Retina (tissue), 1 donor: ENCODE results near the gene IL12RB1.

ENCODE experiments used
- DNase-seq: peaks from one replicate; pipeline ENCODE4 v3.0.0-alpha.2; 2016

IL12RB1 gene

DNA sequence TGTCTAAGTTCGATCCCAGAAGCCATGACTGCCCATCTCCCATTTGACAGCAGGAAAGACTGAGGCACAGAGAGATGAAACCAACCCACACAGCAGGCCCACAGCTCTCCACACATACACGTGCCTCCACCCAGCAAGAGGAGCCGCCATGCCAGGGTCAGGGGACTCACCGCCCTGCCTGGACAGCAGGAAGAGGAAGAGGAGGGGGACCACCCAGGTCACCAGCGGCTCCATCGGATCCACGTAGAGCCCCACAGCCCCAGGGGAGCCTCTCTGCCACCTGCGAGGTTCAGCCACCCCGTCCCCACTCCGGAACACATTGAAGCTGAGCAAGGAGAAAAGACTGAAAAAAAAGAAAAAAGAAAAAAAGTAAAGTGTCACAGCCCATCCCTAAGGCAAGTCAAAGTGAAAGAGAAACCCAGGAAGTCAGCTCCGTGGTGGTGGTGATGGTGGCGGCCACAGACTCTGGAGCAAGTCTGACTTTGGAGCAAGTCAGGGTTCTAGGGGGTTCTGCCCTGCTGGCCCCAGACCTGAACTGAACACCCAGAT, at the start of gene IL12RB1:
IL12RB1 (minus strand) TSS at position 345 of the 549 bp plus-strand sequence; CDS start at position 234, 111 bp downstream.
- DNase-seq, result no peak

DNA sequence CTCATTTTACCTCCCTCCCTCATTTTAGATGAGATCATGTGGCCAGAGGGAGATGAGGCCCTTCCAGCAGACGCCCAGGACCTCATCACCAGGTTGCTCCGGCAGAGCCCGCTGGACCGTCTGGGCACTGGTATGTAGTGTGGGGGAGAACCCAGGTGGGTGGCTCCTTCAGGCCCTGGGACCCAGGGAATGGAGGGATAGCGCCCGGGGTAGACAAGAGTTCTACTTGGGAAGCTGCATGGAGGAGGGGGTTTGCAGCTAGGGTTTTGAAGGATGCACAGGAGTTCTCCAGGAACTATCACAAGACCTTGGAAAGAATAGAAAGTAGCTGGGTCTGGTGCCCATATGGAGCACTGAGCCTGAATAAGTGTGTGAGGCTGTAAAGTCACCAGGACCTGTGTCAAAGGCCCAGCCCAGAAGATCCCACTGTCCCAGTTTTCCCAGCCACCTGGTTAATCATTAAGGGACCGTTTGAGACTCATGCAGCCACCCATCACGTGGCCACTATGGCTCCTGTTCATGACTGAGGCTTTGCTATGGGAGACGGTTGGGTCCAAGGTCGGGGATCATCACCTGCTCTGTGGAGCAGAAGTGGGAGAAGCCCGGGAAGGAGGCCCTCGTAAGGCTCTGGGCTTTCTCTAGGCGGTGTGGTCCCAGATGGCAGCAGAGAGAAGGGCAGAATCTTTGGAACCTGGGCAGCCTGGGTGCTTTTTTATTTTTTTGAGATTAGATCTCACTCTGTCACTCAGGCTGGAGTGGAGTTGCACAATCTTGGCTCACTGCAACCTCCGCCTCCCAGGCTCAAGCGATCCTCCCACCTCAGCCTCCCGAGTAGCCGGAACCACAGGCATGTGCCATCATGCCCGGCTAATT, 49.2 kb upstream of the IL12RB1 start:
- no peak for DNase-seq

DNA sequence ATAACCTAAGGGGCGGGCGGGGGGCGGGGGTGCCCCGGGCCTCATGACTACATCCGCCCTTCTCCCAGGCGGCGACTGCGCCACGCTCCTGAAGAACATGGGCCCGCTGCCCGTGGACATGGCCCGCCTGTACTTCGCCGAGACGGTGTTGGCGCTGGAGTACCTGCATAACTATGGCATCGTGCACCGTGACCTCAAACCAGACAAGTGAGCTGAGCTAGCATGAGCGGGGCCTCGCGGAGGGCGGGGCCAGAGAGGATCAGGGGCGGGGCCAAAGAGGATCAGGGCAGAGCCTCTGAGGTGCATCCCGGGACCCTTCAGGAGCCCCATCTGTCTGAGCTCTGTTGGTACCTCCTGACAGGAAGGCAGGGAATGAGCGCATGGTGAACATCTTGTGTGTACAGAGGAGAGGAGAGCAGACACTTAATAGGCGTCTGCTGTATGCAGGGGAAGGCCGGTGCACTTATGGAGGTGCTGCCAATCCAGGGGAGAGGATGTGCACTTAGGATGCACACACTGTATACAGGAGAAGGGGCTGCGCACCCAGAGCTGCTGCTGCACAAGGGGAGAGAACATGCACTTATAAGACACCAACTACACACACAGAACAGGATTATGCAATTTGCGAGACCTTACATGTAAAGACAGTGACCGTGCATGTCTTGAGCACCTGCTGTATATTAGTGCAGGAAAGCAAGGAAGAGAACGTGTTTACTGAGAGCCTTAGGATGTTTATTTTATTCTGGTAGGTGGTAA, 45.3 kb upstream of the IL12RB1 start:
- DNase-seq, result no peak

DNA sequence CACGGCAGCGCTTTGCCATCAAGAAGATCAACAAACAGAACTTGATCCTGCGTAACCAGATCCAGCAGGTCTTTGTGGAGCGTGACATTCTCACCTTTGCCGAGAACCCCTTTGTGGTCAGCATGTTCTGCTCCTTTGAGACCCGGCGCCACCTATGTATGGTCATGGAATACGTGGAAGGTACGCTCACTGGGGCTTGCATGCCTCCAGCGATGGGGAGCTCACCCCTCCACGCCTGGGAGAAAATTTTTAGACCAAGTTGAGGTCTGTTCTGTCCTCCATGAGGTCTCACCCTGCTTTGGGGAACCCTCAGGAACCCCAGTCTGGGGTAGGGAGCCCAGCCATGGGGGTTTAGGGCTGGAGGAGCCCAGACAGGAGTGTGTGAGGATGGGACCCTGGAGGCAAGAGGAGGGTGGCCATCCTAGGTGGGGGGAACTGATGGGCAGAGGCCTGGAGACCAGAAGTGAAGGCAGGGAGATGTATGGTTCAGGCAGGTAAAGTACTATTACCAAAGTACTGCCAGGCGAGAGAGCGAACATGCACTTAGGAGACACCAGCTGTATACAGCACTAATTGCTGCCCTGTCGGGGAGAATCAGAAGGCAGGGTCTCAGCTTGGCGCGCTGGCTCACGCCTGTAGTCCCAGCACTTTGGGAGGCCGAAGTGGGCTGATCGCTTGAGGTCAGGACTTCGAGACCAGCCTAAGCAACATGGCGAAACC, 43.9 kb upstream of the IL12RB1 start:
- no peak for DNase-seq

DNA sequence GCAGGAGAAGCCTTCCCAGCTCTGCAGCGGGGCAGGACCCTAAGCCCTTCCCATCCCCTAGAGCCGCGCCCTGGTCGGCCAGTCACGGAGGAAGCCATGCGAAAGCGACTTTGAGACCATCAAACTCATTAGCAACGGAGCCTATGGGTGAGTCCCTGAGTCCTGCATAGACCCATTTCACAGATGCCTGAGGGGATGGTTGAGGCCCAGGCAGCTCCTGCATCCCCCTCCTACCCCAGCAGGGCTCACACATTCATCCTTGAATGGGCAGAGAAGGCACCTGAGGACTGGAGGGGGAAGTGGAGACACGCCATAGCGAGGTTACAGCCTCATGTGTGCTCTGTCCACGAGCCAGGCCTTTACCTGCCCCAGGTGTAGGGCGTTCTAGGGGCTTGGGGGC, 42.1 kb upstream of the IL12RB1 start:
- DNase-seq, result no peak

DNA sequence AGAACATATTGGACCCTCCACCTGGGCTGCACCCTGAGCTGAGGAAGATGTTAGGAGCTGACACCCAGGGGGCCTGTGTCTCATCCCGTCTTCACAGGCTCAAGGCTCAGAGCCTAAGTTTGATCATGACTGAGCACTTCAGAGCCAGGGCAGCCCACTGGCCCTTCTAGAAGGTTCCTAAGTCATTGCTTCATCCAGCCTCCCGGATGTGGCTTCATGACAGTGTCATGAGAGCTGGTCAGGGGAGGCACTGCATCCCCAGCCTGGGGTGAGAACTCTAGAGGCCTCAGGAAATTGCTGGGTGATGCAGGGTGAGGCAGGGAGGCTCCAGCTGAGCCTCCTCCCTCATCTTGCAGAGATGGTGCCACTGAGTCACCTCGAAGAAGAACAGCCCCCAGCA, 41.3 kb upstream of the IL12RB1 start:
- DNase-seq, result no peak

DNA sequence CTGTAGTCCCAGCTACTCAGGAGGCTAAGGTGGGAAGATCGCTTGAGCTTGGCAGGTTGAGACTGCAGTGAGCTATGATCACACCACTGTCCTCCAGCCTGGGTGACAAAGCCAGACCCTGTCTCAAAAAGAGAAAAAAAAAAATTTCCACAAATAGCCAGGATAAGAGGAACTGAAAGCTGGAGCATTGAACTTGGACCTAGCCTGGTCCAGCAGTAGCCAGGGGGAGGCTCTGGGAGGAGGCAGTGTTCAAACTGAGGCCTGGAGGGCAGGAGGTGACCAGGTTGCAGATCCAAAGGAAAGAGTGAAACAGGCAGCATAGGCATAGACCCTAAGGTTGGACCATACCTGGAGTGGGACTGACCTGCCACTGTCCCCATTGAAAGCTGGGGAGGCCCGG, 39.4 kb upstream of the IL12RB1 start:
- DNase-seq, result no peak

DNA sequence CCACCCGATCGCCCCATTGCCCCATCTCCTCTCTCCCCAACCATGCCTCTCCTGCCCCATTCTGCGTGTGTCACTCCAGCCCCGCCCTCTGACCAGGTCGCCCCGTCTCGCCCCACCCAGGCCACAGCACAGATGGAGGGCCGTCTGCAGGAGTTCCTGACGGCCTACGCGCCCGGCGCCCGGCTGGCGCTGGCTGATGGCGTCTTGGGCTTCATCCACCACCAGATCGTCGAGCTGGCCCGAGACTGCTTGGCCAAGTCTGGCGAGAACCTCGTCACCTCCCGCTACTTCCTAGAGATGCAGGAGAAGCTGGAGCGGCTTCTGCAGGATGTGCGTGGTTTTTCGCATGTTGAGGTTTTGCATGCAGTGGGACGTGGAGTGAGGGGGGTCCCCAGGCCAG, 37.1 kb upstream of the IL12RB1 start:
- no peak for DNase-seq

DNA sequence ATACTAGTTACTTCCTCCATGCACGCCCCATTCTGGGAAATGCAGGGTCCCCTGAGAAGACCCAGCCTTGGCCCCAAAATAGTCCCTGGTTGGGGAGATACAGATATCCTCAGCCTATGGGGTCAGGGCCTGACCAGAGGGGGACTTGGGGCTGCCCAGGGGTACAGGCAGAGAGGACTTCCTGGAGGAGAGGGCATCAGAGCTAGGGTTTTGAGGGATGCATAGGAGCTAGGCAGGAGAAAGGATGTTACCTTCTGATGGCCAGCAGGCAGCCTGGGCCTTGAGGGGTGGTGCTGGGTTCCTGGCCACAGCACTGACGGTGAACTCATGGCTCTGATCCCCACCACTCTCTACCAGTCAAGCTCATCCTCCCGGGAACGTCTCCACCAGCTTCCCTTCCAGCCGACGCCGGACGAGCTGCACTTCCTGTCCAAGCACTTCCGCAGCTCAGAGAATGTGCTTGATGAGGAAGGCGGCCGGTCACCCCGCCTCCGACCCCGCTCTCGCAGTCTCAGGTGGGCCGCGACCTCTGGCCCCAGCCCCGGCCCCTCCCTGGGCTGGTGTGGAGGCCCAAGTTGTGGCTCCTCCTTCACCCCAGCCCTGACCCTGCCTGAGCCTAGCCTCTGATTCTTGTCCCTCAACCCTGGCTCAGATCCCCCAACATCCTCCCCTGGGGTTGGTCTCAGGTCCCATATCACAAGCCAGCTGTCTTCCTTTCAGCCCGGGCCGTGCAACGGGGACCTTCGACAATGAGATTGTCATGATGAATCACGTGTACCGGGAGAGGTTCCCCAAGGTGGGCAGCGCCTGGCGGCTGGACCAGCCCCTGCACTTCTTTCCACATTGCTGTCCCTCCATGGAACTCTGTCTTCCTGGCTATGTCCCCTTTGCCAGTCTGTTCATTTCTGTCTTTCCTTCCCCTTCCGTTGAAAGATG, 36.4 kb upstream of the IL12RB1 start:
- DNase-seq, result no peak

DNA sequence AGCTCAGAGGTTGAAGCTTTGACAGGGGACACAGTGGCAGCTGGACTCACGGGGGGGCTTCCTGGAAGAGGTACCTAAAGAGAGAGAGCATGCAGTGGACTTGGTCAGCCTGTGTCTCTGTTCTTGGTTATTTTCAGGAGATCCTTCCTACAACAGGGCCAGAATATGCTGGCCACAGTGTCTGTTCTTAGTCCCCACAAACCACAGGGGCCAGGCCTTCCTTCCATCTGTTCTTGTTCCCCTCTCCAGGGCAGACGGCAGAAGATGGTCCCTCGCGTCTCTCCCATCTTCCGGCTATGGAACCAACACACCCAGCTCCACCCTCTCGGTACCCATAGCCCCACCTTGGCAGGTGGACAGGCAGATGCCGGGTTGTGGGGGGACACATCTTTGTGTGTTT, 35.7 kb upstream of the IL12RB1 start:
- no peak for DNase-seq

DNA sequence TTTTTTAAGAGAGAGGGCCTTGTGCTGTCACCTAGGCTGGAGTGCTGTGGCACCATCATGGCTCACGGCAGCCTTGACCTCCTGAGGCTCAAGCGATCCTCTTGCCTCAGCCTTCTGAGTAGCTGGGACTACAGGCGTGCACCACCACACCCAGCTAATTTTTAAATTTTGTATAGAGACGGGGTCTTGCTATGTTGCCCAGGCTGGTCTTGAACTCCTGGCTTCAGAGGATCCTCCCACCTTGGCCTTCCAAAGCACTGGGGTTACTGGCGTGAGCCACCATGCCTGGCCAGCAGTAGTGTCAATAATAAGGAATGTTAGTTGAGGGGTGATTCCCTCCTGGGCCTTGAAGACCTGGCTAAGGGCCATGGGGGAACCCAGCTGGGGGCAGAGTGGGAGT, 34.4 kb upstream of the IL12RB1 start:
- no peak for DNase-seq

DNA sequence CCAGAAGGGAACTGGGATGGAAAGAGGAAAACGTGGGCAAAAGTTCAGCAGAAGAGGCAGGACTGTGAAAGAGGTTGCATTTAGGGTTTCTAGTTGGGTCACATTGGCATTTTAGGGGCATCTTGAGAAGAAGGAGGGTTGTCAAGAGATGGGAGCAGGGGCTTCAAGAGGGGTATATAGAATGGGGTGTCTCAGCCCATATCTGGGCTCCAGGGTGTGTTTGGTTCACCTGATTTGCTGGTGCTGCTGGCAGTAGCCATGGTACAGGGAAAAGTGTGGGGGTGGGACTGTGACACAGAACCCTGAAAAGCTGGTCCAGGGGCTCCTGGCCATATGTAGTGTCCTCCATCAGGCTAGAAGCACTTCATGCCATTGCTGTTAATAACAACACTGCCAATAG, 33.4 kb upstream of the IL12RB1 start:
- DNase-seq, result no peak

DNA sequence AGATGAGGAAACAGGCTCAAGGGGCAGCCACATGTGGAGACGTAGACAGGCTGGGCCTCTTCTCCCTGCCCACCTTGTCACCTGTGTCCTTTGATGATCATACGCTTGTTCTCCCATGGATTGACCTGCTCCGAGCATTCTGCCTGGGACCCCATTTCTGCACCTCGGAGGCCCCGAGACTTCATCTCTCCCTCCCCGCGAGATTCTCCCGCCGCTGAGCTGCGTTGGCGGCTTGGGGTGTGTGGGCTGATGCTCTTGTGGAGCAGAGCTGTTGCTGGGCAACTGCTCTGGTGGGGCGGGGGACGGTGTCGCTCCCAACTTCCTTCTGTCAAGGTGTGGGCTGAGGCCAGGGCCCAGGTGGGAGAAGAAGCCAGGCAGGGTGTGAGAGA, 33.0 kb upstream of the IL12RB1 start:
- no peak for DNase-seq

DNA sequence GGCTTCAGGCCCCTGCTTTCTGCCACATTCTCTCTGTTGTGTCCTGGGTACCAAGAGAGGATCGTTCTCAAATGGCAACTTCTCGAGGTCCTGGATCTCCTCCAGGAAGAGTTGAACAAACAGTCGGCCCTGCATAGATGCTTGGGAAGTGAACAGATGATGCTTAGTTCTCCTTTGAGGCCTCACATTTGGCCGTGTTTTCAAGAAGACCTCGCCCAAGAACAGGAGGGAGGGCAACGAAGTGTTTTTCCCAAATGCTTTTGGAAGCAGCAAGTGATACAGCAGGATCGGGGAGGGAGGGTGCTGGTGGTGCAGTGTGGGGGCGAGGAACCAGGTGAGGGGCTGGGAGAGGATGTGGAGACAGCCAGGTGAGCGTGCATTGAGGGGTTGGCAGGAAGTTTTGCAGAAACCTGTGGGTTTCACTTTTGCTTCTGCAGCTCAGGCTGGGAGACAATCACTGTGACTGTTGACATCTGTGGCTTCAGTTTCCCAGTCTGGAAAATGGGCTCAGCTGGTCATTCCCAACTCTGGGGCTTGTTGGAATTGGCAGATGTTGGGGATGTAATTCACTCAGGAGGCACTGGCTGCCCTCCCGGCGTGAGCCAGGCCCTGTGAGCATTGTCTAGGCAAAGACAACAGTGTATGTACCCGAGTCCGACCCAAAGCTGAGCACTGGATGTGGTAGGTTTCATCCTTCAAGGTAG, 32.4 kb upstream of the IL12RB1 start:
- no peak for DNase-seq

DNA sequence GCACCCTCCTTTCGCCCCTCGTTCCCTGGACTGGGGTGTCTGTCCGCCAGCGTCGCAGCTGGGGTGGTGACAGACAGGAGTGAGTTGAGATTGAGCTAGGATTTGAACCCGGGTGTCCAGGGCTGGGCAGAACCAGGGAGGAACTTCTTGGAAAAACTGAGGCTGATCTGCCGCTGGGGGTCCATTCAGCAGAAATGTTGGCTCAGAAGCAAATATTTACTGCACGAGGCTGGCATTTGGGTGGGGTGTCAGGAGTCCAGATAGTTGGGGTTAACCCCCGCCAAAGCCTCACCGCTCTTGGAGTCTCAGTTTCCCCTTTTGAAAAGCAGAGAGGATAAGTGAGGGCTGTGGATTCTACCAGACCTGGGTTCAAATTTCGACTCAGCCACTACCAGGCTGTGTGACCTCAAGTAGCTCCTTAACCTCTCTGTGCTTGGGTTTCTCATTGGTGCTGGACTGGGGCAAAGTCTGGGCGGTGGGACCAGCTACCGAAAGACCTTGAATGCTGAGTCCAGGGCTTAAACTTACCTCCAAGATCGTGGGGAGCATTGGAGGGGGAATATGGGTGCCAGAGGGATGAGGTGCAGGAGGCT, 31.8 kb upstream of the IL12RB1 start:
- DNase-seq, result no peak

DNA sequence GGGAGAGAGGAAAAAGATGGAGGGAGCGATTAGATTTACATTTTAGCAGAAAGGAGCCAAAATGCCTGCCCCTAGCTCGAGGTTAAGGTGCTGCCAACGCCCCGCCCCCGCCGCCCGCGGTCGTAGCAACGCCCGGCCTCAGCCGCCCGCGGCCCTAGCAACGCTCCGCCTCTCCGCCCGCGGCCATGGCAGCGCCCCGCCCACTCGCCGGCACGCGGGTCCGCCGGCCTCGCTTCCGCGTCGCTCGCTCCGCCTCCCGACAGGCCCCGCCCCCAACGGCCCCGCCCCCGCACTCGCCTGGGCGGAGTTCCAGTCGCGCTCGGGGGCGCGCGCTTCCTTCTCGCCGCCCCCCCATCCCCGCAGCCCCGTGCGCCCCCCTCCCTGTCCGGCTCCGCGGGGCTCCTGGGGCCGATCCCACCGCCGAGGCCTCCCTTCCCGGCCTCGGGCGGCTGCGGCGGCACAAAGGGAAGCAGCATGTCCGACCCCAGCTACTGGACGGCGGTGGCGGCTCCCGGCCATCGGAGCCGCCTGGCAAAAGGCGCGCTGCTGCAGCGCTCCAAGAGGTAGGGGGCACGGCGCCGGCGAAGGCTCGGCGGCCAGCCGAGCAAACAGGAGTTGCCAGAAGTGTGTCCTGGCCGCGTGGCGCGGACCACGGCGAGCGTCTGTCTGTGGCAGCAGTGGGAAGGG, 31.1 kb upstream of the IL12RB1 start:
- peak; percentile 87 for DNase-seq

DNA sequence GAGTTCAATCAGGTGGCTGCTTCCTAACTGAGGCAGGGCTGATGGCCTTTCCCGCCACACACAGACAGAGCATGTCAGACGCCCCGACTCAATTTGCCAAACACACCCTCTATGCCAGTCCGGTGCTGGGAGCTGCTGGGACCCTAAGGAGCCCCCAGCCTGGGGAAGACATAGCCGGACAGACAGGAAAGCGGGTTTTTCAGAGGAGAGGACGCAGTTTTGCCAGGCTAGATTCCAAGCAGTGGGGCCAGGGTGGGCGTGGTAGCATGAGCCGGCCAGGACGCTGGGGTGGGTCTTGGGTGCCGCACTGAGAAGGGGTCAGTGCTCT, 30.6 kb upstream of the IL12RB1 start:
- no peak for DNase-seq

DNA sequence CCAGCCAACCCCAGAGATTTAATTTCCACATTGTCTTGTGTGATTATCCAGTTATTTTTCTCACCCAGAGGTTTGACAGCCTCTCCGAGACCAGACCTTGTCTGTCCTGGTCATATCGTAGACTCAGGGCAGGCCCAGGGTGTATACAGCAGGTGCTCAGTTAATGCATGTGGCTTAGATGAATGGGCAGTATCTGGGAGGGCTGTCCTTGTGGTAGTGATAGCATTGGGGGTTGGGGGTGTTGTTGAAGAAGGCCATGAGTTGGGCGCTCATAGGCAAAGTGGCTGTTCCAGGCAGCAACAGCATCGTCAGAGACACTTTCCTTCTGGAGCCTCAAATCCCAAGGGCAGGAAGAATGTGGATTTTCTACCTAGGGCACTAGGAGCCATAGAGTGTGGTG, 27.7 kb upstream of the IL12RB1 start:
- DNase-seq, result no peak

DNA sequence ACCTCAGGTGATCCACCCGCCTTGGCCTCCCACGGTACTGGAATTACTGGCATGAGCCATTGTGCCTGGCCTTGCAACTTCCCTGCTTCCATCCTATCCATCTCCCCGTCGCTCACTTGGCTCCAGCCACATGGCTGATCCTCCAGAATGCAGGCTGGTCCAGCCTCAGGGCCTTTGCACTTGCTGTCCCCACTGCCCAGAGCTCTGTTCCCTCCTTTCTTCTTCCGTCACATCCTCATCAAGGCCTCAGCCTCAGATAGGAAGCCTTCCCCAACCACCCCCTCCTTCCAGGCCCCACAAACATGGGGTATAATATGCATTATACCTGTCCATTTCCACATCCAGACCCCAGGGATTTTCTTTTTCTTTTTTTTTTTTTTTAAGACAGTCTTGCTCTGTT, 27.1 kb upstream of the IL12RB1 start:
- no peak for DNase-seq

DNA sequence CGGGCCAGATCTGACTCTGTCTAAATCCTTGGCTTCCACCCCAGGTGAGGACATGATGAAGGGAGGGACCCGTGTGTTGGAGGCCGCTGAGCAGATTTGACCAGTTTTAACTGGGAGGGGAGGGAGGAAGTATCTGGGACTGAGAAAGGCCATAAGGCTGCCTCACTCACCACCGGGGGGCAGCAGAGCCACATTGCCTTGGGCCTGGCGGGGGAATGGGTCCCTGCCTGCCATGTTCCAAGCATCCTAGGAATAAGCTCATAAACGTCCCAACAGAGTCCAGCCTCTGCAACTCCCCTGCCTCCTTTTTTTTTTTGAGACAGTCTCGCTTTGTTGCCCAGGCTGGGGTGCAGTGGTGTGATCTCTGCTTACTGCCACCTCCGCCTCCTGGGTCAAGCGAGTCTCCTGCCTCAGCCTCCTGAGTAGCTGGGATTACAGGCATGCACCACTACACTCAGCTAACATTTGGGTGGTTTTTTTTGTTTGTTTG, 26.3 kb upstream of the IL12RB1 start:
- peak; percentile 81 for DNase-seq
